Gastroesophageal sphincter (tissue), 3 donors: Measurements from ENCODE around the gene ADAMTS19.

Experiments used
- CTCF ChIP-seq, 4 experiments: fragments of 200-600 bp in 2 of 4; fragments of 450-650 bp in 2 of 4; sonication (generic) in 1 of 4; IDR thresholded peaks; one replicate each; pipeline ENCODE4 v1.5.1; 2017 to 2019; ENCODE audit warnings: antibody characterized with exemption in 4 of 4, mild to moderate bottlenecking in 2 of 4, moderate library complexity in 2 of 4
- EP300 ChIP-seq: sonication (generic); formaldehyde crosslinking; IDR thresholded peaks from one replicate; pipeline ENCODE4 v1.6.1; 2017; ENCODE audit warnings: antibody characterized with exemption, mild to moderate bottlenecking
- POLR2A ChIP-seq, 2 donors: fragments of 450-650 bp; IDR thresholded peaks; one replicate each; pipeline ENCODE4 v1.6.1; 2017; ENCODE audit warnings: antibody characterized with exemption in 2 of 2, mild to moderate bottlenecking in 2 of 2, moderate library complexity in 1 of 2
- POLR2AphosphoS5 ChIP-seq: sonication (generic); formaldehyde crosslinking; IDR thresholded peaks from one replicate; pipeline ENCODE4 v1.6.1; 2017; ENCODE audit warnings: antibody characterized with exemption

DNA sequence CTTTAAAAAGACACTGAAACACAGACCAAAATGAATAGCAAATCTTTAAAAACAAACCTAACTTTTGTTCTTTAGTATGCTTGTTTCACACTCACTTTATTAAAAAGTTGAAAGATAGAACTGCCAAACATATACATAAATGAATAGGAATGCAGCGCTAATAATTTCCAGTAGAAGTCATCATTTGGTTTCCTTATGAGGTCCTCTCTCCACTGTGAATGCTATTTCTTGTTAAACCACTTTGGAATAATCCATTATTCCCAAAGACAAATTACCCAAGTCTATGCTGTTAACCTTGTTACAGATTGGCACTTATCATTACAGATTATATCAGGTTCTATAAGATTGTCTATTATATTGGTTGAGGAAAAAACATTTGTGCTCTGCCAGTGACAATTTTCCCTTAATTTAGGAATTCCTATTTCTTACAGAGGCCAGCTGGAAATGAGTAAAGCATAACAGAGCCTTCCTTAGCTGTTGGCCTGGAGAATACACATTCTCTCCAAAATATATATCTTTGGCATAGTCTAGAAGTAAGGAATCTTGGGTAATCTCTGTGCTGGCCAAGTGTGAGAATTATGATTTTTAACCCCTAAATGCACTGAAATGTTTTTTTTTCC lies 258.5 kb downstream of the ADAMTS19 start:
- TF ChIP-seq CTCF (IDR thresholded peaks at IDR 0.05) (no peak), POLR2AphosphoS5 (no peak), POLR2A (IDR thresholded peaks at IDR 0.05) (no peak), EP300 (no peak)
